SK-MEL-5 (cell line): Measurements from ENCODE around the gene LUC7L3. TPM values are rescaled to one million over a fixed set of nuclear protein-coding genes. Genes with fewer than 3 reads are reported as not detected.
"Not testable (repeated sequence)": the region's sequence is repeated elsewhere in the genome, so short reads cannot be mapped to it uniquely, and the experiment has no call there.

ENCODE experiments used
- DNase-seq: peaks from one replicate; pipeline ENCODE4 v3.0.0-alpha.2; 2016; ENCODE audit warnings: low read depth, low spot score
- in situ Hi-C: cut with HindIII; loops from 2 replicates; pipeline ENCODE4 v1.10.0; 2016; ENCODE audit warnings: low sequenced_read_pairs, high pct_unique_total_duplicates, low pct_unique_long_range_greater_than_20kb
- polyA plus RNA-seq, 2 experiments: library from polyadenylated mRNA; depleted of rRNA; stranded (reverse); fragments of >200 nt; gene quantifications; 2 replicates each; pipeline ENCODE4 v1.2.3, GENCODE V29; 2015
- total RNA-seq: library from RNA; depleted of rRNA; stranded (reverse); fragments of >200 nt; shearing (Covaris generic); gene quantifications from 2 replicates; pipeline ENCODE4 v1.2.3, GENCODE V29; 2014; rRNA removed

The LUC7L3 gene, protein sequence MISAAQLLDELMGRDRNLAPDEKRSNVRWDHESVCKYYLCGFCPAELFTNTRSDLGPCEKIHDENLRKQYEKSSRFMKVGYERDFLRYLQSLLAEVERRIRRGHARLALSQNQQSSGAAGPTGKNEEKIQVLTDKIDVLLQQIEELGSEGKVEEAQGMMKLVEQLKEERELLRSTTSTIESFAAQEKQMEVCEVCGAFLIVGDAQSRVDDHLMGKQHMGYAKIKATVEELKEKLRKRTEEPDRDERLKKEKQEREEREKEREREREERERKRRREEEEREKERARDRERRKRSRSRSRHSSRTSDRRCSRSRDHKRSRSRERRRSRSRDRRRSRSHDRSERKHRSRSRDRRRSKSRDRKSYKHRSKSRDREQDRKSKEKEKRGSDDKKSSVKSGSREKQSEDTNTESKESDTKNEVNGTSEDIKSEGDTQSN
- 29.4 and 38.2 TPM in 2 replicates for total RNA-seq
- 43.9 and 48.5 TPM in 2 replicates for polyA plus RNA-seq (2015; cell fraction: cytosol; rRNA removed)
- polyA plus RNA-seq (2015; cell fraction: nucleus; rRNA removed) = 626 and 866 TPM in 2 replicates

DNA sequence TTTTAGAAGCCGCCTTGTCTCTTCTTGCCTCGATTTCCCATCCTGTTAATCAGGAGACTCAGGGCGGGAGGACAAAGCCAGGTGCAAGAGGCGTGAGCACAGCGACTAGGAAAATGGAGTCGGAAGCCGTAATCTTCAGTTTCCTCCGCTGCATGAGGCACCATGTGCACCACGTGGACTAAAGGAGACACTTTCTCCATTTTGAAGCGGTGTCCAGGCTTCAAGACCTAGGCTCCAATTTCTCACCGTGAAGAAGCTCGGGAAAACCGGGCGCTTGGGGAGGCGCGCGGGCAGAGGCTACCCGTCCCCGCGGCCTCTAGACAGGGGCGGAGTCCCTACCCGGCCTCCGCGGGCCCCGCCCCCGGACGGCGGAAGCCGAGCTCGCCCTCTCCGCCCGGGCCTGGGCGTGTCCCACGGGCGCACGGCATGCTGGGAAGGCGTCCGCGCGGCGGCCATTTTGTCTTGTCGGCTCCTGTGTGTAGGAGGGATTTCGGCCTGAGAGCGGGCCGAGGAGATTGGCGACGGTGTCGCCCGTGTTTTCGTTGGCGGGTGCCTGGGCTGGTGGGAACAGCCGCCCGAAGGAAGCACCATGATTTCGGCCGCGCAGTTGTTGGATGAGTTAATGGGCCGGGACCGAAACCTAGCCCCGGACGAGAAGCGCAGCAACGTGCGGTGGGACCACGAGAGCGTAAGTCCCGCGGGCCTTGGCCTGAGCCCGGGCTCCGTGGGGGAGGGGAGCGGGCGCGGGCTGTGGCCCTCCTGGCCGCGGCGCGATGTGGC lies at the start of gene LUC7L3:
Gene LUC7L3, plus strand, starts transcription at position 460 of the 780 bp plus-strand sequence. Its CDS starts 130 bp downstream, at position 590.
- in situ Hi-C loops = no loop called here

GRCh38 chr17:50672071-50672470 lies 47.3 kb upstream of the LUC7L3 start:
- in situ Hi-C loops = no loop called here
- no peak for DNase-seq

More for the DNA sequence above, at the start of gene LUC7L3:
- peak; percentile 93 for DNase-seq

DNA sequence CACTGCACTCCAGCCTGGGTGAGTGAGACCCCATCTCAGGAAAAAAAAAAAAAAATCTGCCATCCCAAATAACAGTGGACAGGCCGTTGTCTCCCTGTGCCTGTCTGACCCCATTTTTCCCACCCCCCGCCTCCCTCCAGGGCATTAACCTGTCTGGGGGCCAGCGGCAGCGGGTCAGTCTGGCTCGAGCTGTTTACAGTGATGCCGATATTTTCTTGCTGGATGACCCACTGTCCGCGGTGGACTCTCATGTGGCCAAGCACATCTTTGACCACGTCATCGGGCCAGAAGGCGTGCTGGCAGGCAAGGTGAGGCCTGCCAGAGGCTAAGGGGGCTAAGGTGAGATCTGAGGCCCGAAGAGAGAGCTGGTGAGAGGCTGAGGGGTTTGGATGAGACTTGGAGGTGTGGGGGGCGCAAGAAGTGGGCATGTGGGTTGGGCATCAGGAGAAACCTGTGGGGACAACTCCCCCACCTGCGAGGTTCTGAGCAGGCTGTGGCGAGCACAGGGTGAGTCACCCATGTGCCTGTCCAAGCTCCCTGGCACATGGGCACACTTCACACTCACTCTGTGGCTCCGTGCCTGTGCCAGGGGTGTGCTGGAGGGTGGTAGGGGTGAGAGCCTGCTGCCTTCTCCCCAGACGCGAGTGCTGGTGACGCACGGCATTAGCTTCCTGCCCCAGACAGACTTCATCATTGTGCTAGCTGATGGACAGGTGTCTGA lies 46.4 kb upstream of the LUC7L3 start:
- in situ Hi-C loops = no loop called here
- no peak for DNase-seq

GRCh38 chr17:50675190-50675589 lies 44.2 kb upstream of the LUC7L3 start:
- in situ Hi-C loops = no loop called here

GRCh38 chr17:50675627-50676026 lies 43.8 kb upstream of the LUC7L3 start:
- no peak for DNase-seq
- in situ Hi-C loops = no loop called here

More at GRCh38 chr17:50675190-50675589, 44.2 kb upstream of the LUC7L3 start:
- no peak for DNase-seq

DNA sequence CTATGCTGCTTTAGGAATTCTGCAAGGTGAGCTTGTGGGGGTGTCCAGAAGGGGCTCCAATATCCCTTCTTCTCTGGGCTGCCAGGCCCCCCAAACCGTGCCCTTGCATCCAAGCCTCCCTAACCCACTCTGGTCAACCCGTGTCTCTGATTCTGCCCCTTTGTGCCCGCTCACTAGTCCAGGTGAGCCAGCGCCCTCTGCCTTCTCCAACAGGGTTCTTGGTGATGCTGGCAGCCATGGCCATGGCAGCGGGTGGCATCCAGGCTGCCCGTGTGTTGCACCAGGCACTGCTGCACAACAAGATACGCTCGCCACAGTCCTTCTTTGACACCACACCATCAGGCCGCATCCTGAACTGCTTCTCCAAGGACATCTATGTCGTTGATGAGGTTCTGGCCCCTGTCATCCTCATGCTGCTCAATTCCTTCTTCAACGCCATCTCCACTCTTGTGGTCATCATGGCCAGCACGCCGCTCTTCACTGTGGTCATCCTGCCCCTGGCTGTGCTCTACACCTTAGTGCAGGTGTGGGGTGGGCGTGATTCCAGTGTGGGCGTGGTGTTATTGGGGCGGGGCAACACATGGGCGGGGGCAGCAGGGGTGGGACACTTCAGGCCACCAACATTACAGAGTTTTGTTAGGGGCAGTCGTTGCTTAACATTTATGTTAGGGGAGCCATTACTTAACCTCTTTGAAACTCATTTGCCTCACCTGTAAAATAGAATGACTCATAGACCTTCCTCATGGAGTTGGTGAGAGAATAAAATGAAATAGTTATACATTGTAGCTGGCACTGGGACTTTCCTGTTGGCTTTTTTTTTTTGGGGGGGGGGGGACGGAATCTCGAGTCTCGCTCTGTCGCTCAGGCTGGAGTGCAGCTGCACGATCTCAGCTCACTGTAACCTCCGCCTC lies 43.1 kb upstream of the LUC7L3 start:
- in situ Hi-C loops = no loop called here
- DNase-seq = no peak

GRCh38 chr17:50677851-50678375 lies 41.5 kb upstream of the LUC7L3 start:
- in situ Hi-C loops = no loop called here
- DNase-seq = no peak

DNA sequence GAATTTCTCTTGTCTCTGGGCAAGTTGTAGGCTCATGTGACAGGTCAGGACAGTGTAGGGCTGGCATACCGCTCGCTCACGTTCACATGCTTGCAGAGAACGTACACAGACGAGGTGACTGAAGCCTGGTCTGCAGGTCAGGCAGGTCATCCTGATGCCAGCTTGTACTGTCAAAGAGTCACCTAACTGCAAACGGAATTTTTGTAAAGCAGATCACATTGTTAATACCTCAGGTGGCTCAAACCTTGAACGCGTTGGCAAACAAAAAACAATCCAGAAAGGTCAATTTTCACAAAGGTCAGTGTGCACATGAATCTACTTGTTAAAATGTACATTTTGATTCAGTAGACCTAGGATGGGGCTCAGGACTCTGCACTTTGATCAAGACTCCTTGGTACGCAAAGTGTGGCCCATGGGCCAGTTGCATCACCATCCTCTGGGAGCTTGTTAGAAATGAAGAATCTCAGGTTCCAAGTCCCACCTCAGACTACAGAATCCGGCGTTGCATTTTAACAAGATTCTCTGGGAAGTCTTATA lies 40.3 kb upstream of the LUC7L3 start:
- in situ Hi-C loops = no loop called here

GRCh38 chr17:50680126-50680525 lies 39.3 kb upstream of the LUC7L3 start:
- in situ Hi-C loops = no loop called here
- DNase-seq = no peak

More for the DNA sequence above, 40.3 kb upstream of the LUC7L3 start:
- DNase-seq = no peak

- DNase-seq, in situ Hi-C loops: not testable (repeated sequence)
Measured at GRCh38 chr17:50680543-50681262, 38.7 kb upstream of the LUC7L3 start.

DNA sequence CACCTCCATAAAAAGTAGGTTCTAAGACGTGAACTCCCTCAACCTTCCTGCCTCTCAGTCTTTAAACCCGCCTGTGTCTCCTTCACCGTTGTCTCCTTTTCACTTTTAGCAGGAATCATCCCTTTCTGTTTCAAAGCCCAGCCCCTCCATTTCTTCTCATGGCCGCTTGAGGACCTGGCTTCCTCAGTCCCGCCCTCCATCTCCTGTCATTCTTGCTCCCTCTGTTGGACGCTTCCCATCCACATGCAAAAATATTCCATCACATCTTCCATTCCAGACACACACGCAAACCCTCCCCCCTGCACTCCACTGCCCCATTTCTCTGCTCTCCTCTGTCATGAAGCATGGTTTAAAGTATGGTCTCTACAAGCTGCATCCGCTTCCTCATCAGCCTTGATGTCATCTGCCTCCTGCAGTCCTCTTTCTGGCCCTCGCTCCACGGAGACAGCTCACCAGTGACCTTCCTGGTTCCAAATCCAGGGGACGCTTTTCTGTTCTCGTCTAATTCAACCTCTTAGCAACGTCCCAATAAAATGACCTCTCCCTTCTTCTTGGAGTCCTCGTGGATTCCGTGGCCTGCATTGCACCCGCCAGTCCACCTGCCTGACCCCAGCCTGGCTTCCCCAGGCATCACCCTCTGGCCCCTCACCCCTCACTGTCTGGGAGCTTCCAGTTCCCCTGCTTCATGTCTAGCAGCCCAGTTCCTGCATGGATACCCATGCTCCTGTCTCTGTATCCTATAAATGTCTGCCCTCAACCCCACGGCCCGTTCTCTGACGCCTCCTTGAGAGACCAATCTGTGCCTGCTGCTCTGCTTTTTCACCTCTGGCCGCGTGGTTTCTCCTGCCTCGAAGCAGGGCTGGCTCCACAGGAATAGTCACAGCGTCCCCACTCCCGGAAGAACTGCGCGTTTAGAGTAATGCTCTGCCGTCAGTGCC lies 37.9 kb upstream of the LUC7L3 start:
- in situ Hi-C loops = no loop called here
- DNase-seq = peak; percentile 88

DNA sequence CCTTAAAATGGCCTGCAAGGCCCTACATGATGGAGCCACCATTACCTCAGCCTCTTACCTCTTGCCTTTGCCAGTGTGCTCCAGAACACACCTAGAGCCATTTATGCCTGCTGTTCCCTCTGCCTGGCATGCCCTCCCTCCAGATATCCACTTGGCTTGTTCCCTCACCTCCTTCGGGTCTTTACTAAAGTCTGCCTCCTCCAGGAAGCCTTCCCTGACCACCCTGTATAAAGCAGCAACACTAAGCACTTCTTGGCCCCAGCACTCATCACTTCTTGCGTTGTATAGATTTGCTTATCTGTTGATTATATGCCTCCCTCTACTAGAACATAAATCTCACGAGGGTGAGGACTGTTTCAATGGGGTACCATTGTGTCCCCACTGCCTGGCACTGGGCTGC lies 37.0 kb upstream of the LUC7L3 start:
- in situ Hi-C loops = no loop called here
- no peak for DNase-seq

DNA sequence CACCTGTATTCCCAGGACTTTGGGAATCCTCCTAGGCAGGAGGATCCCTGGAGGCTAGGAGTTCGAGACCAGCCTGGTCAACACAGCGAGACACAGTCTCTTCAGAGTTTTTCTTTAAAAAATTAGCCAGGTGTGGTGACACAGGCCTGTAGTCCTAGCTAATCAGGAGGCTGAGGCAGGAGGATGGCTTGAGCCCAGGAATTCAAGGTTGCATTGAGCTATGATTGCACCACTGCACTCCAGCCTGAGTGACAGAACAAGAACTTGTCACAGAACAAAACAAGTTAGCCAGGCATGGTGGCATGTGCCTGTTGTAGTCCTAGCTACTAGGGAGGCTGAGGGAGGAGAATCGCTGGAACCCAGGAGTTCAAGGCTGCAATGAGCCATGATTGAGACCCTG lies 36.5 kb upstream of the LUC7L3 start:
- in situ Hi-C loops = no loop called here
- no peak for DNase-seq

- in situ Hi-C loops = no loop called here
- no peak for DNase-seq
Measured at GRCh38 chr17:50683434-50684287, 35.7 kb upstream of the LUC7L3 start.
